ENCODE data around the gene STIM2.
A peak's percentile ranks its signal among the peaks of the same experiment; 100 is the strongest.
"Not testable (repeated sequence)": the region's sequence is repeated elsewhere in the genome, so short reads cannot be mapped to it uniquely, and the experiment has no call there.

Gene STIM2

DNA sequence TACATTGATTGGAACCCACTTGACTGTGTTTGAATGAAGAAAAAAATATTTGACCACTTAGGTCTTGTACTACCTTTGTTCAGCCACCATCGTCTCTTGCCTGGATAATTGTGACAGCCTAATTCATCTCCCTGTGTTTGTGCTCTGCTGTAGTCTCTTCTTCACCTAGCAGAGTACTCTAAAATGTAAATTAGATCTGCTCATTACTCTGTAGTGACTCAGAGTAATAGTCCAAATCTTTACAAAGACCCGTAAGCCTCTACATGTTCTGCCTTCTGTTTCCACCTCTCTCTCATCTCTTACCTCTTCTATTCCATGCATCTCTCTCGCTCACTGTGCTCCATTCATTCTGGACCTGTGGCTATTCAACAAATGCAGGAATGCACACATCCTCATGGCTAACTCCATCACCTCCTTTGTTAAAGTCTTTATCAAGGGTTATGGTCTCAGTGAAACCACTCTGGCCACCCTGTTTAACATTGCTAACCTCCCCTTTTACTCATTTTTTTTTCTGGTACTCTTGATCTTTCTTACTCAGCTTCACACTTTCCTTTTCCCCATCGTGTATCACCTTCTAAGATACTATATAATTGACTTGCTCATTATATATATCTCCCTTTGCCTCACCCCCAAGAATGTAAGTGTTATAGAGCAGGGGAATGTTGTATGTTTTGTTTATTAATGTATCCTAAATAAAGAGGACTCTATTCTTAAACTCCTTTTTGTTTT lies 98.4 kb downstream of the STIM2 start:
- no peak for DNase-seq

DNA sequence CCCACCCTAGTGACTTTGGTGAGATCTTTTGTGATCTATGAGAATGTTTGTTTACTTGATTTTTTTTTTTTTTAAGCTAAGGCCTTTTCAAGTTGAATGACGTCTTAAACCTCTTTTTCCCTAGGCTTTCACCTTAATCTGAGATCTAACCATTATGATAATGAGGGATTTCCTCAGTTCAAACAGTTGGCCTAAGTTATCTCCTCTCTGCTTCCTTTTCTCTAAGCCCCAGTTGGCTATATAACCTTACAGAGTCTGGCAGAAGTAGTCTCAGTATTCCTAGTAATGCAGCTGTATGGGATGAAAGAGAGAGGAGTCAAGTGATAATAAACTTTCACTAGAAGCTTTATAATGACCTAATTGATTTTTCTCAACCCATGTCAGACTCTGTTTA lies 99.0 kb downstream of the STIM2 start:
- no peak for DNase-seq

GRCh38 chr4:26962720-26963119 lies 102.1 kb downstream of the STIM2 start:
- DNase-seq = no peak

DNA sequence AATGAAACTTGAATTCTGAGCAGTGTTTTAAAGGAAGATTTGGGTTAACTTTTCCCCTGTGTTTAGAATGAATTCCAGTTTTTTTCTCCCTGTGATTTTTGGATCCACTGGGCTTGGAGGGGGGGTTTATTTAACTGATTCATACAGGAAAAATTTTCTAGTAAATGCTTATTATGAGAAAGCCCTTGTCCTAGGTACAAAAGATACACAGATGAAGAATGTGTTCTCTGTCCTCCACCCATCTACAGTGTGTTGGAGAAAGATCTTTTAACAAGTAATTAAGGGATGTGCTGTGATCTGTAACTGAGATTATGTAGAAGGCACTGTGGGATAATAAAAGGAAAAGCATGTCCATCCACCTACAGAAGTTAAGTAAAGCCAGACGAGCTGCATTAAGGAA lies 103.9 kb downstream of the STIM2 start:
- DNase-seq = no peak

DNA sequence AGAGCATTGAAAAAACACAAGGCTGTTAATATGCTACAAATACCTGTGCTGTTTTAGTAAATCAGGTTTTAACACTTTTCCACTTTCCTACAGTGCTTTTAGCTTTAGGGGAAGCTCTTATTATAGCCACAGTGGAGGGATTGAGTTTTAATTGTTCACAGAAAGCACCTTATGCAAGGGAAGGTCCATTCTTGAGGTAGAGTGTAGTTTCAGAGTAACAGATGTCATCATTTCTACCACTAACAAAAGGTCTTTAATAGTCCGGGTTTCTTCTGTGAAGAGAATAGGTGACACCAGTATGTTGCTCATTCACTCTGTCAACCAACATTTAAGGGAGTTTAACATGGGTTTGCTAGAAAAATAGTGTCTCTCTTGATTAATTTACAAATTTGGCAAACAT lies 104.4 kb downstream of the STIM2 start:
- DNase-seq = no peak

- DNase-seq = not testable (repeated sequence)
Observed at GRCh38 chr4:26975464-26976181, 115.0 kb downstream of the STIM2 start.

- DNase-seq = no peak
Observed at GRCh38 chr4:26978387-26979053, 117.9 kb downstream of the STIM2 start.

DNA sequence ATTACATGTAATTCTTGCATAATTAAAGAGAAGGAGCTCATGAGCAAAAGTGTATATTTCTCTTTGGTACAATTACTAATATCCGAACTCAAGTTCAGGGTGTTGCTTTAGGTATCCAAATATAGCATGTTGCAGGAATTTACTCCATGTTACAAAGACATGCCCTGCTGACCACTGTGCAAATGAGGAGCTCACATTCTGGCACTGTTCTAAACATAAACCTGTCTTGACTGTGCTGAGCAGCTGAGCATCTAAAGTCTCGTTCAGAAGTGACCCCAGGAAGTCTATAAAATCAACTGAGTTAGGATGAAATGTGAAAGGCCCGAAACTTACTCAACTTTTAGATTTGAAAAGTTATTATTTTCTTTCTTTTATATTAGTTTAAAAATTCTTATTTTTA lies 124.3 kb downstream of the STIM2 start:
- no peak for DNase-seq

DNA sequence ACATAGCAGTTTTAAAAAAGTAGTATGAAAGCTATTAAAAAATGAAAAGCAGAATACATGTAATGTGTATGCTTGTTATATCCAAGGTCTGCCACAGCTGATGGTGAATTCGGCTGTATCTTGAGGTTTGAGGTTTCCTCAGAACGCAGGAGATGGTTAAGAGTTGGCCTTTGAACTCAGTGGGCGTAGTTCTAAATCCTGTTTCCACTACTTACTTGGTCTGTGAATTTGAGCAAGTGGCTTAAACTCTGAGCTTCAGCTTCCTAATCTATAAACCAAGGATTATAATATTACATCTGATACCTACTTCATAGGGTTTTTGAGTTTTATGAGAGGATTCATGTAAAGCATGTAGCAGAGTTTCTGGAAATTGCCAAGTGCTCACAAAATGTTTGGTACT lies 125.2 kb downstream of the STIM2 start:
- DNase-seq = peak; percentile 63

GRCh38 chr4:26987191-26987590 lies 126.5 kb downstream of the STIM2 start:
- no peak for DNase-seq

- no peak for DNase-seq
Observed at GRCh38 chr4:26991057-26991456, 130.4 kb downstream of the STIM2 start.

DNA sequence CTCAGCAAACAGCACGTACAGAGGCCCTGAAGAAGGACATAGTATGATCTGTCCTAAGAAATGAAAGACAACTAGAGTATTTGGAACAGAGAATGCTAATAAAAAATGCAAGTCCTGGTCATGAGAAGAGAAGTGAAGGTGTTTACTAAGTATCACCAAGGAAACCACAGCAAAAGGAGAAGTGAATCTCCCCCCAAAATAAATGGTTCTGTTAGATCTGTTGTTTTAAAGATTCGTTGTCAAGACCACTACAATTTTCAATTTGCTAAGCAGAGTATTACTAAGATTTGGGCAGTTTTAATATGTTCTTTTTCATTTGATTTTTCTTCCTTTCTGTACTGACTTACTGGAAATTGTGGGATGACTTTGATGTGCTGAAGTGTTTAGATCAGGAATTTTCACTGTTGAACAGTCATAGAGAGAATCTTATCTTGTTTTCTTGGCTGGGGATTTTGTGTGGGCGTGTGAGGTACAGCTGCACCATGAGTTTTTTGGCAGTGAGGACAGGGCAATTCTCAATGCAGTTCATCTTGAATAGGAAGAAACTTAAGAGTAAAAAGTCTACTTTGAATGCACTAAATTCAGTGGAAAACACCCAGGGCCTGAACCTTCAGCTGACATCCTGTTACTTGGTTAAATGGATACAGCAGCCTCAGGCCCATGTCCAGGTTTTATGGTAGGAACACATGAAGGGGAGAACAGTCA lies 132.2 kb downstream of the STIM2 start:
- peak; percentile 14 for DNase-seq

DNA sequence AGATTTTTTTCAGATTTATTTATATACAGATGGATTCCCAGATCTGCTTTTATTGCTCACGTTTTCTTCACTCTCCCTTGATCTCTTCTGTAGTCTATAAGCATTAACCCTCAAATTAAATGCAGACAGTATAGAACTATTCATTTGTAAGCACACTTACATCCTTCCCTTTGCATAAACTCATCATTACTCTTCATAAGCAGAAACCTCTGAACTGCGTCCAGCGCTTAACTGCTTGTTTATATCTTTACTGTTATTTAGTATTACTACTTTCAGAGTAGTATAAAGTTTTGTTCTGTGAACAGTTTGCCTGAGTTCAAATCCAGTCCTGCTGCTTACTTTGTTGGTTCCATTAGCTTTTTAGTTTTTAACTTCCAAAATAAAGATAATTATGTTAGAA lies 132.9 kb downstream of the STIM2 start:
- no peak for DNase-seq

DNA sequence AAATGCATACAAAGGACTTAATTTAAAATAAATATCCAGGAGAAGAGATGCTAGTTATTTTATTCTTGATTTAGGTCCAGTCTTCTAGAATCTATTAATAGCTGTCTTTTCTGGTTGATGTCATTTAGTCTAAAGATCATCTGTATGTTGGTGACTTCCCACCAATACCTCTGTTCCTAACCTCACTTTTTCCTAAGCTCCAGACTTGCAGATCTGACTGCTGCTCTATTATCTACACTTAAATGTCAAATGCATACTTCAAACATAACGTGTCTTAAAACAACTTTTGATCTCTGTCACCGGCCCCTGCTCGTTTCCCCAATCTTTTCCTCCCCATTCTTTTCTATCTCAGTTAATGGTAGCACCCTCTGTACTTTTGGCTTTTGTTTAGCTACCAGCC lies 133.3 kb downstream of the STIM2 start:
- DNase-seq = no peak

DNA sequence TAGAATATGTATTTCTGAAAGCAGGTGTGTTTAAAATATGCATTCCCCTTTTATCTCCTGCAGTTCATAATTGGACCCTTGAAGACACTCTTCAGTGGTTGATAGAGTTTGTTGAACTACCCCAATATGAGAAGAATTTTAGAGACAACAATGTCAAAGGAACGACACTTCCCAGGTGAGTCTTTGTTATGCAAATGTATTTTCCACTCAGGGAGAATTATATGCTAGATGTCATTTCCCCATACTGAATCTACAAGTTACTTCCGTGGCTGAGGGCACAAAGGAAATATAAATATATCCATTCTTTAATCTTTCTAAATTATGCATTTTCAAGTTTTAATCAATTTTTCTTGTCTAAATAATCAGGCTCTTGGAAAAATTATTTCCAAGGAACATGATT lies 134.7 kb downstream of the STIM2 start:
- no peak for DNase-seq

GRCh38 chr4:26996745-26997144 lies 136.1 kb downstream of the STIM2 start:
- no peak for DNase-seq

- DNase-seq = no peak
Observed at GRCh38 chr4:26999689-27000088, 139.0 kb downstream of the STIM2 start.

DNA sequence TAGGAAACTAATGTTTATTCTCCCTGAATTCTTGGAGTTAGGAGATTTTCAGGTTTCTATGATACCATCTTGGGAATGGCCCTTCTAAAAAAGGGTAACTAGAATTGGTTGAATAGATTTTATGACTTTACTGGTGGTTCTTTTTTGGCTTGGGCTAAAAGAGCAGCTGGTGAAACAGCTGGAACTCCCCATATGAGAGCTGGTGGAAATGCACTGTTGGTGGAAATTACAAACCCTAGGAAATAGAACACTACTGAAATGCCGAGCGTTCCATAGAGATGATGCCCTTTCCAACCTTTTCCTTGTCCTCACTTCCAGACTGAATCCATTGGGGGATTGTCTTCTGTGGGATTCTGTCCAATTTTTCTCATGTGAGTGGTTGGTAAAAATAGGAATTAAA lies 139.5 kb downstream of the STIM2 start:
- DNase-seq = no peak

- DNase-seq = peak; percentile 47
Observed at GRCh38 chr4:27000820-27001219, 140.2 kb downstream of the STIM2 start.

DNA sequence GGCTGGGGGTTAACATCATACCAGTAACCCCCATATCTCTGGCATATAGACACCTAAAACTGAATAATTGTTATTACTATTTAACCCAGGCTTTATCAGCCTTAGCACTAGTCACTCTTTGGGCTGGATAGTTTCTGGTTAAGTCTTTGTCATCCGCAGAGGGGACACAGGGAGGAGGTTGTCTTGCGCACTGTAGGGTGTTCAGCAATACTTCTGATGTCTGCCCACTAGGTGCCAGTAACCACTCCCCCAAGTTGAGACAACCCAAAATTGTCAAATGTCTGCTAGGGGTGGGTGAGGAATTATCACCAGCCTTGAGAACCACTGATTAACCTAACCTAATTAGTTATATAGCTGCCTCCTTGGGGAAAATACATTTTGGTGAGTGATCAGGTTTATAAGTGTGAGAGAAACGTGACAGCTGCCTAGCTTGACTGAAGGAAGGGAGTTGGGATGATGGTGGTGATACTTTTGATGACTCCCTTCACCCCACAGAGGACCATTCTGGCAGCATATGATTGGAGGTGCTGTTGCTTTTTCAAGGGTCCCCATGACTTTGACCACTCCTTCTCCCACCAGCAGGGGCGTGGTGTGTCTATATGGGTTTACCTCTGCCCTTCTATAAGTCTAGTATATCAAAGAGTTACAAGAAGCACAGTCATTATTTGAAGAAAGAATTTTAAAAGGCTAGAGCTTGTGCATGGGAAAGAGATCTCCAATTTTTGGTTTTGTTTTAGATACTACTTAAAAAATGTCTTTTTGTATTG lies 140.9 kb downstream of the STIM2 start:
- no peak for DNase-seq

DNA sequence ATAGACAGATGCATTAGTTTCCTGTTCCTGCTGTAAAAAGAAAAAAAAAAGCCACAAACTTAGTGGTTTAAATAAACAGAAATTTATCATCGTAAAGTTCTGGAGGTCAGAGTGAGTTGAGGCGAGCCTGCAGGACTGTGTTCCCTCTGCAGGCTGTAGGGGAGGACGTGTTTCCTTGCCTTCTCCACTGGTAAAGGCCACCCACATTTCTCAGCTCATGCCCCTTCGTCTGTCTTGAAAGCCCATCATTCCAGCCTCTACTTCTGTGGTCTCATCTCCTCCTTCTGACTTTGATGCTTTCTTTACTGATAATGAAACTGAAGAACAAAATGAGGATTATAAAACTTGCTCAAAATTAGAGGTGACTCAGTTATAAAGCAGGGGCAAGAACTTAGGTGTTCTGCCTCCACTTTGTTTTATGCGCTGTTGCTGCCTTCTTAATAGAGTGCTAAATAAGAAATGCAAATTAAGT lies 143.0 kb downstream of the STIM2 start:
- peak; percentile 20 for DNase-seq

DNA sequence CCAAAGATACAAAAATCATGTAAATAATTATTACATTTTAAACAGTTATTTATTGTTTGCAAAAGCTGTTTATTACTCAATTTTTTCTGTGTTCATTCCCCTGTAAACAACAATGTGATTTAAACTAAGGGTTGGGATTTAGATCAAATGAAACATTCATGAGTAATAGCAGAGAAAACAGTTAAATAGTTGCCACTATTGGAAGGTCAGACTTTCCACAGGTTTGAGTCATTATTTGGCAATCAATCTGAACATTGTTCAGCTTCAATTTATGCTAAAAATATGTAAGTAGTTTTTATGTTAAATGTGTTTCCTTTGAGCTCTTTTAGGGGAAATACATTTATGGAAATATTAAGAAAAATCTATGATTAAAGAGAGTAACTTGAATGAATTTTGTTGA lies 144.9 kb downstream of the STIM2 start:
- no peak for DNase-seq

All from CD4-positive, alpha-beta T cell treated with Interleukin-10 for 1 hour (primary cell).